ENCODE measurements around the gene ENPP3. TPM values are rescaled to one million over a fixed set of nuclear protein-coding genes. Genes with fewer than 3 reads are reported as not detected.
"Not testable (repeated sequence)": the region's sequence is repeated elsewhere in the genome, so short reads cannot be mapped to it uniquely, and the experiment has no call there.

The ENPP3 gene
- total RNA-seq, 2 donors from 2014 or later, result 0.16 to 0.70 TPM

DNA sequence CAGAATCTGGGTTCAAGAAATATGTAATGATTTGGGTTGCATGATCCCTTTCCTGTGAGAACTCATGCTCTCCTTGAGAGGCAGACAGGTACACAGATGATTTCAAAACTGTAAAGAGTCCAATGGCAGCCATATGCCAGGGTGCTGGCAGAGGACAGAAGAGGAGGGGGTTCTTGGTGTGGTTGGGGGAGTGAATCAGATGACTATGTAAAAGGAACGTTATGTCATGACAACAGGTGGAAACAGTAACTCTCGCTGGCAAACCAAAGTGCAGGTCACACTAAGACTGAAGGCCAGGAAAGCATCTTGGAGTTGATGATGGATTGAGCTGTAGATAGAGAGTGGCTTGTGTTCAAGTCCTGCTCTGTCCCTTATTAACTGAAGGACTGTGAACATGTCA is 43.8 kb downstream of the ENPP3 start:
- Mint-ChIP-seq H3K4me3 (no peak overlapping the region), H3K27ac (no peak overlapping the region), H3K4me1 (no peaks in the 10 kb centered on the region), H3K36me3 (ENCODE audit: low read depth) (peaks cover 3% of the 10 kb centered on the region), H3K27me3 (no peaks in the 10 kb centered on the region)
- DNase-seq, result no peak
- no peaks in the 10 kb centered on the region for H3K9me3 ChIP-seq (ENCODE audit: control insufficient read depth, low read length, poor library complexity, severe bottlenecking)
- no peak for ATAC-seq

DNA sequence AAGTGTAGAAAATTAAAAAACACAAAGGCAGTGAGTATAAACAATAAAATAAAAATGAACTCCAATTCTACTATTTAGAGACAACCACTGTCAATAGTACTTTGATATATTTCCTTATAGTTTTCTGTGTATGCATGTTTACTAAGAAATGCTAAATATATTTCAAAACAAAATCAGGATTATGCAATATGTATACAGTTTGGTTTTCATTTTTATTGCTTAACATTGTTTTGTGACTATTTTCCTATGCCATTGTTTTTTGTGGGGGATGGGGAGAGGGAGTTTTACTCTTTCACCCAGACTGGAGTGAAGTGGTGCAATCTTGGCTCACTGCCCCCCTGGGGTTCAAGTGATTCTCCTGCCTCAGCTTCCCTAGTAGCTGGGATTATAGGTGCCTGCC is 44.5 kb downstream of the ENPP3 start:
- no peaks in the 10 kb centered on the region for H3K9me3 ChIP-seq (ENCODE audit: control insufficient read depth, low read length, poor library complexity, severe bottlenecking)
- no peak for ATAC-seq
- no peak overlapping the region for H3K4me3 Mint-ChIP-seq
- H3K27ac Mint-ChIP-seq, result no peak overlapping the region
- DNase-seq, result no peak
- H3K36me3 Mint-ChIP-seq (ENCODE audit: low read depth), result peaks cover 3% of the 10 kb centered on the region
- H3K27me3 Mint-ChIP-seq, result no peaks in the 10 kb centered on the region
- no peaks in the 10 kb centered on the region for H3K4me1 Mint-ChIP-seq

DNA sequence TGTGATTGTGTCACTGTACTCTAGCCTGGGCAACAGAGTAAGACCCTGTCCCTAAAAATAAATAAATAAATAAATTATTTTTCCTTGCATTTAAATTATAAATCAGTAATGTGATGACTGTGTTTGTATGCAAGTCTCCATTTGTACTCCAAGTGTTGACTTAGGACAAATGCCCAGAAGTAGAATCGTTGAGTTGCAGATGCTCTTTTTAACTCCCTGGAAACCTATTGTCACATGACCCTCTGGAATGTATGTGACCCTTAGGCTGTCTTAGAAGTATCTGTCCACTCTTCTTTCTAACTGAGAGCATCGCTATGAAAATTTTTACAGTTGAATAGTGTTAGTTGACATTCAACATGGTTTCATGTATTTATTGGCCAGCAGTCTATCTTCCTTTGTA is 45.3 kb downstream of the ENPP3 start:
- Mint-ChIP-seq H3K27me3 (no peaks in the 10 kb centered on the region), H3K27ac (no peak overlapping the region), H3K4me1 (no peaks in the 10 kb centered on the region), H3K4me3 (no peak overlapping the region), H3K36me3 (ENCODE audit: low read depth) (peaks cover 3% of the 10 kb centered on the region)
- DNase-seq, result no peak
- H3K9me3 ChIP-seq (ENCODE audit: control insufficient read depth, low read length, poor library complexity, severe bottlenecking), result no peaks in the 10 kb centered on the region
- no peak for ATAC-seq

DNA sequence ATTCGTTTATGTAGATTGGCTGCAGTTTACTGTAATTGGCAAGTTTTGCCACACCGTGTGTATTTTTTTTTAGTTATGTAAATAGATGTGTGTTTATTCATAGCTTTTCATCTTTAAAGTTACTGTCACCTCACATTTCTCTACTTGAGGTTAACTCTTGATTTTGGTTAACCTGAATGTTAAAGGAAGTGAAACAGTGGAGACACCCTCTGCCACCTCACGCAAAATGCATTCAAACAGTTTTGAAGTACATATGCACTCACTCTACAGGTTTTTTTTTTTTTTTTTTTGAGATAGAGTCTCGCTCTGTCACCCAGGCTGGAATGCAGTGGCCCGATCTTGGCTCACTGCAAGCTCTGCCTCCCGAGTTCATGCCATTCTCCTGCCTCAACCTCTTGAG is 46.4 kb downstream of the ENPP3 start:
- DNase-seq (no peak), ATAC-seq (peak; percentile 42)
- H3K4me1 Mint-ChIP-seq, result no peaks in the 10 kb centered on the region

DNA sequence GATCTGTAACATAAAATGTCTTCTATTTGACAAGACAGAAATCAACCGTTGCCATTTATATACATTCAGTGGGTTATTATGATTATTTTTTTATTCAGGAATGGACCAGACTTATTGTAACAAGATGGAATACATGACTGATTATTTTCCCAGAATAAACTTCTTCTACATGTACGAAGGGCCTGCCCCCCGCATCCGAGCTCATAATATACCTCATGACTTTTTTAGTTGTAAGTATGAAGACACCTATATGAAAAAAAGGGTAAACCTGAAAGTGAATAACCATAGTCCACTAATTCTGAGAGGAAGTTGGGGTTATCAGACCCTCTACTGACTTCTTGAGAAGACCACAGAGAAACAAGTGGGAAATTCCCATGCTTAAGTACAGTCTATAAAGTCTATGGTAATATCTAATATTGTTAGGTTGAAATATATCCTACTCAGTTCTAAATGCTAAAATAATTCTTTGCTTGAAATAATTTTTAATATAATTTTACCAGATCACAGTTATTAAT is 48.2 kb downstream of the ENPP3 start:
- no peak for DNase-seq
- ATAC-seq, result peak; percentile 42
- H3K27ac Mint-ChIP-seq, result no peak overlapping the region
- no peaks in the 10 kb centered on the region for H3K9me3 ChIP-seq (ENCODE audit: control insufficient read depth, low read length, poor library complexity, severe bottlenecking)
- H3K27me3 Mint-ChIP-seq, result no peaks in the 10 kb centered on the region
- H3K4me3 Mint-ChIP-seq, result no peak overlapping the region
- H3K36me3 Mint-ChIP-seq (ENCODE audit: low read depth), result no peaks in the 10 kb centered on the region
- no peaks in the 10 kb centered on the region for H3K4me1 Mint-ChIP-seq

More for the DNA sequence above, 46.4 kb downstream of the ENPP3 start:
- no peak overlapping the region for H3K4me3 Mint-ChIP-seq
- H3K9me3 ChIP-seq (ENCODE audit: control insufficient read depth, low read length, poor library complexity, severe bottlenecking), result no peaks in the 10 kb centered on the region
- peaks cover 3% of the 10 kb centered on the region for H3K36me3 Mint-ChIP-seq (ENCODE audit: low read depth)
- H3K27ac Mint-ChIP-seq, result no peak overlapping the region
- no peaks in the 10 kb centered on the region for H3K27me3 Mint-ChIP-seq

DNA sequence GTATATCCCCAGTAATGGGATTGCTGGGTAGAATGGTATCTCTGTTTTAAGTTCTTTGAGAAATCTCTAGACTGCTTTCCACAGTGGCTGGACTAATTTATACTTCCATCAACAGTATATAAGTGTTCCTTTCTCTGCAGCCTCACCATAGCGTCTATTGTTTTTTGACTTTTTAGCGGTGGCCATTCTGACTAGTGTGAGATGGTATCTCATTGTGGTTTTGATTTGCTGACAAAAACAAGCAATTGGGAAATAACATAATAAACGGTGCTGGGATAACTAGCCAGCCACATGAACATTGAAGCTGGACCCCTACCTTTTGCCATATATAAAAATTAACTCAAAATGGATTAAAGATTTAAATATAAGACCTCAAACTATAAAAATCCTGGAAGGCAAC is 49.9 kb downstream of the ENPP3 start:
- Mint-ChIP-seq H3K27ac (no peak overlapping the region), H3K27me3 (no peaks in the 10 kb centered on the region), H3K4me3 (no peak overlapping the region), H3K36me3 (ENCODE audit: low read depth) (no peaks in the 10 kb centered on the region), H3K4me1 (no peaks in the 10 kb centered on the region)
- ATAC-seq (no peak), DNase-seq (no peak)
- H3K9me3 ChIP-seq (ENCODE audit: control insufficient read depth, low read length, poor library complexity, severe bottlenecking), result no peaks in the 10 kb centered on the region

DNA sequence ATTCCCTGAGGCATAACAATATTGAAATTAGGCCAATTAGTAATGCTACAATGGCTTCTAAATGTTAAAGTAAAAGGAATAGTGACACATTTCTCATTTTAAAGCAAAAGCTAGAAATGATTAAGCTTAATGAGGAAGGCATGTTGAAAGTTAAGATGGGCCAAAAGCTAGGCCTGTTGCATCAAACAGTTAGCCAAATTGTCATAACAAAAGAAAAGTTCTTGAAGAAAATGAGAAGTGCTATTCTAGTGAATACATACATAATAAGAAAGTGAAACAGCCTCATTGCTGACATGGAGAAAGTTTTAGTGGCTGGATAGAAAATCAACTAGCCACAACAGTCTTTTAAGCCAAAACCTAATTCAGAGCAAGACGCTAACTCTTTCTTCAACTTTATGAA is 51.2 kb downstream of the ENPP3 start:
- Mint-ChIP-seq H3K4me3 (no peak overlapping the region), H3K27ac (peak overlapping the region; percentile 86), H3K4me1 (no peaks in the 10 kb centered on the region), H3K36me3 (ENCODE audit: low read depth) (no peaks in the 10 kb centered on the region), H3K27me3 (no peaks in the 10 kb centered on the region)
- no peak for DNase-seq
- no peak for ATAC-seq
- H3K9me3 ChIP-seq (ENCODE audit: control insufficient read depth, low read length, poor library complexity, severe bottlenecking), result no peaks in the 10 kb centered on the region

DNA sequence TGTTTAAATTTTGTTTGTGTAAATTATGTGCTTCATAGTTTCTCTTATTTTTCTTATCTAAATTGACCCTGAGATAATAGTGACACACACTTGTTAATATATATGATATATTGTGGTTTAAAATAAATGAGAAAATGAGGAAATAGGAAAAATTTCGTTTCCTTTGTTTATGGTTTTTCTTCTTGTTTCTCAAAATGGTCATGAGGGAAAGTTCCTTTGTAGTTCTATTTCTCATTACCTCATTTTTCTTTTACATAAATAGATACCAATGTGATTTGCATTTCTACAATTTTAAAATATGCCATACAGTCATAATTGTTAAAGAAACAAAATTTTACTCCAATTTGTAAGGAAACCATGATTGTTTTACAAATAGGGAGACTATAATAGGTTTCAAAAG is 54.9 kb downstream of the ENPP3 start:
- no peak overlapping the region for H3K4me3 Mint-ChIP-seq
- H3K9me3 ChIP-seq (ENCODE audit: control insufficient read depth, low read length, poor library complexity, severe bottlenecking), result no peaks in the 10 kb centered on the region
- no peak overlapping the region for H3K27ac Mint-ChIP-seq
- no peaks in the 10 kb centered on the region for H3K36me3 Mint-ChIP-seq (ENCODE audit: low read depth)
- no peak for DNase-seq
- no peaks in the 10 kb centered on the region for H3K4me1 Mint-ChIP-seq
- no peak for ATAC-seq
- no peaks in the 10 kb centered on the region for H3K27me3 Mint-ChIP-seq

DNA sequence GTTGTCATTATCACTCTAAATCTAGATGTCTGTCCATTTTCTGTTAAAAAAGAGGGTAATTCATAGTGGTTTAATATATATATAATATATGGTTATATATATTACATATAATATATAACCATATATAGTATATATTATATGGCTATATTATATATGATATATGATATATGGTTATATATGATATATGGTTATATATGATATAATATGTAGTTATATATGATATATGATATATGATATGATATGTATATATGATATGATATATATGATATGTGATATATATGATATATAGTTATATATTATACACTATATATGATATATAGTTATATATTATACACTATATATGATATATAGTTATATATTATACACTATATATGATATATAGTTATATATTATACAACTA is 55.5 kb downstream of the ENPP3 start:
- no peaks in the 10 kb centered on the region for H3K4me1 Mint-ChIP-seq
- no peak overlapping the region for H3K4me3 Mint-ChIP-seq

DNA sequence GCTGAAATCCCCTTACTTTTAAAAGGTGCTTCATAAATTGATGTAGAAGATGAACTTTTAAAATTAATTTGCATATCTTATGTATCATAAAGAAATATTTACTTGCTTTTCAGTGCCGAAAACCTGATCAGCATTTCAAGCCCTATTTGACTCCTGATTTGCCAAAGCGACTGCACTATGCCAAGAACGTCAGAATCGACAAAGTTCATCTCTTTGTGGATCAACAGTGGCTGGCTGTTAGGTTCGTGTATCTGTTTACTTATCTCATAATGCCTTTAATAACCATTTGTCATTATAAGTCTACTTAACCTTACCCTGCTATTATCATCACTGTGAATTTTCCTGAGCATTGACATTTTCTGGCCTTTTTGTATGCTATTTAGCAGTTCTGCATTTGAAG is 56.3 kb downstream of the ENPP3 start:
- no peak for ATAC-seq
- no peak overlapping the region for H3K4me3 Mint-ChIP-seq
- no peaks in the 10 kb centered on the region for H3K4me1 Mint-ChIP-seq
- no peaks in the 10 kb centered on the region for H3K27me3 Mint-ChIP-seq
- H3K27ac Mint-ChIP-seq, result no peak overlapping the region
- DNase-seq, result no peak
- no peaks in the 10 kb centered on the region for H3K9me3 ChIP-seq (ENCODE audit: control insufficient read depth, low read length, poor library complexity, severe bottlenecking)
- no peaks in the 10 kb centered on the region for H3K36me3 Mint-ChIP-seq (ENCODE audit: low read depth)

More for the DNA sequence above, 55.5 kb downstream of the ENPP3 start:
- Mint-ChIP-seq H3K27ac (no peak overlapping the region), H3K27me3 (no peaks in the 10 kb centered on the region), H3K36me3 (ENCODE audit: low read depth) (no peaks in the 10 kb centered on the region)
- DNase-seq, result no peak
- no peaks in the 10 kb centered on the region for H3K9me3 ChIP-seq (ENCODE audit: control insufficient read depth, low read length, poor library complexity, severe bottlenecking)
- ATAC-seq, result no peak

DNA sequence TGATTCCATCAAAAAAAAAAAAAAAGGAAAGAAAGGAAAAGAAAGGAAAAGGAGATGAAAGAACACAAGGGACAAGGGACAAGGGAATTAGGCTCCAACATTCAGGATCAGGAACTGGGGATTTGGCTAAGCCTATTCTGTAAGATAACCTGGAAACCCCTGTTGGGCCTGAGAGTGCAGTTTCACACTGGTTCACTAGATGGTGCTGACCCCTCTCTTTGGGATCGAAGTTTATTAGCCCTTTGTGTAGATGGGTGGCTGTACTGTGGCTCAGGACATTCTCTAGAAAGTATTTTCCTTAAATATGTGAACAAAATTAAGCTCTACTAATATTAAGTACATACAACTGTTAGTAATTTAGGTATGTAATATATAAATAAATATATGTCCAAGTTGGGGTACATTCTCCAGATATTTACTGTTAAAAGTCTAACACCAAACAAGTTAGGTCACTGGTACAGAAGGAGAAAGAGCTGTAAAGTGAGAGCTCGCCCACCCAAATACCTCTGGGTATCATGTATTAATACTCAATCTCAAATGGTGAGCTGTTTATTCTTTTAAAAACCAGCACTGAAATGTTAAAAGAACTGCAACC is 57.8 kb downstream of the ENPP3 start:
- peak; percentile 69 for ATAC-seq
- H3K4me1 Mint-ChIP-seq, result no peaks in the 10 kb centered on the region
- no peak for DNase-seq
- H3K4me3 Mint-ChIP-seq, result no peak overlapping the region
- H3K27ac Mint-ChIP-seq, result no peak overlapping the region
- H3K36me3 Mint-ChIP-seq (ENCODE audit: low read depth), result no peaks in the 10 kb centered on the region
- H3K27me3 Mint-ChIP-seq, result no peaks in the 10 kb centered on the region
- no peaks in the 10 kb centered on the region for H3K9me3 ChIP-seq (ENCODE audit: control insufficient read depth, low read length, poor library complexity, severe bottlenecking)

DNA sequence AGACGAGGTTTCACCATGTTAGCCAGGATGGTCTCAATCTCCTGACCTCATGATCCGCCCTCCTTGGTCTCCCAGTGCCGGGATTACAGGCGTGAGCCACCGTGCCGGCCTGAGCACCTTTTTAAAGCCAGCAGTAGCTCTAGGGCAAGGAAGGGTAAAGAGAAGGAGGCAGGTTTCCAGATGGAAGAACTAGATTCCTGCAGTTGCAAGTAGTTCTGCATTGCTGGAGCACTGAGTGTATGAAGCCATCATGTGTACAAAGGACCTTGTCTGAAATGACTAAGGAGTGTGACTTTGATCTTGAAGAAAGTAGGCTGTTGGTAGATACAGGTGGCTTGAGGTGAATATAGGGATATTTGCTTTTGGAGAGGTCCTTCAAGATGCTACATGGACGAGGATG is 59.9 kb downstream of the ENPP3 start:
- H3K27me3 Mint-ChIP-seq, result no peaks in the 10 kb centered on the region
- no peaks in the 10 kb centered on the region for H3K9me3 ChIP-seq (ENCODE audit: control insufficient read depth, low read length, poor library complexity, severe bottlenecking)
- no peaks in the 10 kb centered on the region for H3K4me1 Mint-ChIP-seq
- ATAC-seq (no peak), DNase-seq (no peak)
- H3K36me3 Mint-ChIP-seq (ENCODE audit: low read depth), result no peaks in the 10 kb centered on the region
- H3K4me3 Mint-ChIP-seq, result no peak overlapping the region
- H3K27ac Mint-ChIP-seq, result no peak overlapping the region

DNA sequence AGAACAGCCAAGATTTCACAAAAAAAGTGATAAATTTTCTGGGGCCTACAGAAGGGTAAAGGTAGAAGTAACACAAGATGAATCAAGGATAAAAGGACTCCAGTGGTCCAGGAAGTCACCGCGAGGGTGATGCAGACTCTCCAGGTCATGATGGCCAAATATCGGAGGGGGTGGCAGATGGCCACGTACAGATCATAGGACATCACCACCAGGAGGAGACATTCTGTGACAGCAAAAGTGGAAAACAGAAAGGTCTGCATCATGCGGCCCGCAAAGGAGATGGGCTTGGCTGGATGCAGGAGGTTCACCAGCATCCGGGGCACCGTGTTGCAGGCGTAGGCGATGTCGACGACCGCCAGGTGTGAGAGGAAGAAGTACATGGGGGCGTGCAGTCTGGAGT is 63.7 kb downstream of the ENPP3 start:
- H3K9me3 ChIP-seq (ENCODE audit: control insufficient read depth, low read length, poor library complexity, severe bottlenecking); ATAC-seq; H3K27me3 Mint-ChIP-seq; H3K36me3 Mint-ChIP-seq (ENCODE audit: low read depth); H3K27ac Mint-ChIP-seq; H3K4me1 Mint-ChIP-seq; H3K4me3 Mint-ChIP-seq; DNase-seq: not testable (repeated sequence)

DNA sequence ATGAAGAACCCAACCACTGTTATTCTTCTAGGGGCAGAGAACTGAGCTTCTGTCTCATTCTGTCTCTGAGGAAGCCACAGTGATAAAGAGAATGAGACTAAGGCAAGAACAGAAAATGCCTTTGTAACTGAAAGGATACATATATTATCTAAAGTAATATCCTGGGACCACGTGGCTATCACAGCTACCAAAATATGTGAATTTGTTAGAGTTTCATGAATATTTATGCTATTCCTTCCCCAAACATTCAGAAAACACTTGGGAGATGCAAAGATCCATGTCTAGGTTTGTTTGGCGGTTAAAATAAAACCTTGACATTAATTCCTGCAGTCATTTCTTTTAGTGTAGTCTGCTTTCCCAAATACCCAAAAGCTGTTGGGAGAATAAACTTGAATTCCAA is 66.8 kb downstream of the ENPP3 start:
- H3K27me3 Mint-ChIP-seq; H3K4me1 Mint-ChIP-seq; DNase-seq; H3K36me3 Mint-ChIP-seq (ENCODE audit: low read depth); ATAC-seq; H3K27ac Mint-ChIP-seq; H3K4me3 Mint-ChIP-seq; H3K9me3 ChIP-seq (ENCODE audit: control insufficient read depth, low read length, poor library complexity, severe bottlenecking): not testable (repeated sequence)
